ENCODE results near the gene IFNL1. TPM values are rescaled to one million over a fixed set of nuclear protein-coding genes. Genes with fewer than 3 reads are reported as not detected.

Gene IFNL1
- total RNA-seq, 4 donors from 2014 or later = not detected

DNA sequence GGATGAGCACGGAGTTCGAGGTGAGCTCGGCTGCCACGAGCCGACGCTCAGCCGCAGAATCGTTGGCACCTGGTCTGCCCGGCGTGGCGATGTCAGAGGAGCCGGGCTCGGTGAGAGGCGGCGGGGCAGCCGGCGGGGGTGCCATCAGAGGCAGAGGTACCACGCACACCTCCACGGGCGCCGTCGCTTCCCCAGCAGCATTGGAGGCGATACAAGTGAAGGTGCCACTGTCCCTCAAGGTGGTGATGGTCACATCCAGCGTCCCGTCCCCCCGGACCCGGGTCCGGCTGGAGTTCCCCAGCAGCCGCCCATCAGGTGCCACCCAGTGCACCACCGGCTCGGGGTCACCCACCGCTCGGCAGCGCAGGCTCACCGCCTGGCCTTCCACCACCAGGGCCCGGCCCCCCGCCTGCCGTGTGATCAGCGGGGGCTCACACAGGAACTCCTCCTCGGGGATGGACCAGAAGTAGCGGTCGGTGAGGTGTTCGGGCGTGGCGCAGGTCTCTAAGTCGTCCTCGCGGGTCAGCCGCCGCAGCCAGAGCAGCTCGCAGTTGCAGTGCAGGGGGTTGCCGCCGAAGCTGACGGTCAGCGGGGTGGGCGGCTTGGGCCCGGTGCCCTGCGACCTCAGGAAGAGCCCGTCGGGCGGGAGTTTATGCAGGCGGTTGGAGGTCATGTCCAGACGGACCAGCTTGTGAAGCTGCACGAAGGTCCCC is 18.0 kb downstream of the IFNL1 start:
- no peak overlapping the region for H3K27ac ChIP-seq
- H3K27me3 ChIP-seq = peaks cover 0 to 10% of the 10 kb centered on the region in 2 donors
- peaks cover 0 to 17% (median 0%) of the 10 kb centered on the region in 3 donors for H3K36me3 ChIP-seq
- no peak for DNase-seq (ENCODE audit: low spot score in 2 of 2)
- H3K4me3 ChIP-seq = no peak overlapping the region
- TF ChIP-seq POLR2A (IDR thresholded peaks at IDR 0.05) (no peak), CTCF (IDR thresholded peaks at IDR 0.05) (no peak), EP300 (IDR thresholded peaks at IDR 0.05) (no peak)
- no peaks in the 10 kb centered on the region for H3K9me3 ChIP-seq
- no peaks in the 10 kb centered on the region for H3K4me1 ChIP-seq
- 91 to 93% methylated on average over 45 to 51 of the region's 64 CpGs for WGBS, 2 donors

- DNase-seq (ENCODE audit: low spot score in 2 of 2) = no peak
- Histone ChIP-seq H3K36me3 (peaks cover 0 to 17% (median 0%) of the 10 kb centered on the region in 3 donors), H3K4me3 (no peak overlapping the region), H3K27me3 (peaks cover 0 to 15% of the 10 kb centered on the region in 2 donors), H3K4me1 (peaks cover 0 to 9% (median 6%) of the 10 kb centered on the region in 4 donors), H3K27ac (no peak overlapping the region), H3K9me3 (no peaks in the 10 kb centered on the region)
- no peak for TF ChIP-seq EP300 (IDR thresholded peaks at IDR 0.05)
- WGBS, 2 donors = 93 to 96% methylated on average over 1 of the region's 1 CpG
These were observed 19.7 kb downstream of the IFNL1 start for GRCh38 chr19:39315933-39316332.

- 83 to 85% methylated on average over 12 of the region's 12 CpGs for WGBS, 2 donors
- H3K4me3 ChIP-seq = no peak overlapping the region
These were observed 20.6 kb downstream of the IFNL1 start for GRCh38 chr19:39316627-39317321.

DNA sequence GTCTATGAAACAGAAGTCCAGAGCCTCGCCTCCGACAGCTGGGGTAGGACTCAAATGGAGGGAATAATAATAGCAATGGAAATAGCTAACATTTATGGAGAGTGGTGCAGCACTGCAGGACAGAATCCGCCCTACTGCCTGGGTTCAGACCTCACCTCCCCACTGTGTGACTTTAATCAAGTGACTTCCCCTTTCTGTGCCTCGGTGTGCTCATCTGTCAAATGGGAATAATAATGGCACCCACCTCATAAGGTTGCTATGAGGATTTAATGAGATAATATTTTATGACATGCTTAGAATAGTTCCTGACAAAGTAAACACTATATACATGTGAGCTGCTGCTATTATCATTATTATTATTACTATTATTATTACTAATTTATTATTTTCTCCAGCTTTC is 21.3 kb downstream of the IFNL1 start:
- H3K4me1 ChIP-seq = peaks cover 0 to 9% (median 6%) of the 10 kb centered on the region in 4 donors
- no peak overlapping the region for H3K27ac ChIP-seq
- peaks cover 0 to 17% (median 0%) of the 10 kb centered on the region in 3 donors for H3K36me3 ChIP-seq
- DNase-seq (ENCODE audit: low spot score in 2 of 2) = no peak
- TF ChIP-seq POLR2A (IDR thresholded peaks at IDR 0.05) (no peak), EP300 (IDR thresholded peaks at IDR 0.05) (no peak), CTCF (IDR thresholded peaks at IDR 0.05) (no peak)
- WGBS, 2 donors = 86 to 89% methylated on average over 4 of the region's 4 CpGs
- H3K9me3 ChIP-seq = no peaks in the 10 kb centered on the region
- H3K4me3 ChIP-seq = no peak overlapping the region
- H3K27me3 ChIP-seq = peaks cover 0 to 19% of the 10 kb centered on the region in 2 donors

More at GRCh38 chr19:39316627-39317321, 20.6 kb downstream of the IFNL1 start:
- Histone ChIP-seq H3K27ac (no peak overlapping the region), H3K9me3 (no peaks in the 10 kb centered on the region), H3K27me3 (peaks cover 0 to 19% of the 10 kb centered on the region in 2 donors), H3K36me3 (peaks cover 0 to 17% (median 0%) of the 10 kb centered on the region in 3 donors), H3K4me1 (peaks cover 0 to 9% (median 6%) of the 10 kb centered on the region in 4 donors)
- no peak for DNase-seq (ENCODE audit: low spot score in 2 of 2)
- TF ChIP-seq POLR2A (IDR thresholded peaks at IDR 0.05) (no peak), EP300 (IDR thresholded peaks at IDR 0.05) (no peak), CTCF (IDR thresholded peaks at IDR 0.05) (no peak)

- H3K9me3 ChIP-seq = no peaks in the 10 kb centered on the region
These were observed 21.9 kb downstream of the IFNL1 start for GRCh38 chr19:39318071-39318470.

More at GRCh38 chr19:39318071-39318470, 21.9 kb downstream of the IFNL1 start:
- peaks cover 0 to 9% (median 6%) of the 10 kb centered on the region in 4 donors for H3K4me1 ChIP-seq
- no peak for DNase-seq (ENCODE audit: low spot score in 2 of 2)
- H3K27ac ChIP-seq = no peak overlapping the region
- peaks cover 0 to 19% of the 10 kb centered on the region in 2 donors for H3K27me3 ChIP-seq
- TF ChIP-seq CTCF (IDR thresholded peaks at IDR 0.05) = no peak
- TF ChIP-seq EP300 (IDR thresholded peaks at IDR 0.05) = no peak
- no peak for TF ChIP-seq POLR2A (IDR thresholded peaks at IDR 0.05)
- 86 to 90% methylated on average over 5 of the region's 5 CpGs for WGBS, 2 donors
- peaks cover 0 to 17% (median 0%) of the 10 kb centered on the region in 3 donors for H3K36me3 ChIP-seq
- no peak overlapping the region for H3K4me3 ChIP-seq

Data from tibial nerve (tissue), 4 donors.